AG09319 (cell line): Measurements from ENCODE around the gene SLC10A7.

Experiments
- DNase-seq: peaks from one replicate; pipeline ENCODE4 v3.0.0-alpha.2; 2010; ENCODE audit warnings: low read depth; ENCODE audit errors: extremely low read depth
- CTCF ChIP-seq: IDR thresholded peaks from 2 replicates; pipeline ENCODE4 v1.5.1; 2011; ENCODE audit warnings: low read depth, mild to moderate bottlenecking, inconsistent platforms, low read length, moderate library complexity

SLC10A7 gene

GRCh38 chr4:146269228-146269653 lies 252.5 kb downstream of the SLC10A7 start:
- no peak for DNase-seq
- TF ChIP-seq CTCF: no peak

GRCh38 chr4:146267826-146268225 lies 253.9 kb downstream of the SLC10A7 start:
- no peak for TF ChIP-seq CTCF
- no peak for DNase-seq

GRCh38 chr4:146265950-146266490 lies 255.7 kb downstream of the SLC10A7 start:
- no peak for TF ChIP-seq CTCF
- DNase-seq: no peak

GRCh38 chr4:146263793-146264192 lies 257.9 kb downstream of the SLC10A7 start:
- TF ChIP-seq CTCF: no peak
- DNase-seq: no peak

- DNase-seq: no peak
- TF ChIP-seq CTCF: no peak
Observed at GRCh38 chr4:146261041-146261440, 260.7 kb downstream of the SLC10A7 start.

- no peak for TF ChIP-seq CTCF
- no peak for DNase-seq
Observed at GRCh38 chr4:146260521-146260920, 261.2 kb downstream of the SLC10A7 start.

GRCh38 chr4:146257511-146257910 lies 264.2 kb downstream of the SLC10A7 start:
- TF ChIP-seq CTCF: no peak
- DNase-seq: no peak
